Measurements from ENCODE around the gene GANAB. TPM values are rescaled to one million over a fixed set of nuclear protein-coding genes. Genes with fewer than 3 reads are reported as not detected.

Gene GANAB
- total and polyA plus RNA-seq, 2 of the 13 experiments (the other 11 are each of a cell fraction or from before 2014, with no cell fraction given): 99.5 to 234 TPM

- TF ChIP-seq RFX5 (IDR thresholded peaks at IDR 0.05; ENCODE audit: low read depth, low read length) (no peak), U2AF2 (IDR thresholded peaks at IDR 0.05; ENCODE audit: low read depth, low read length) (no peak), JUNB (CRISPR knock-in tag; IDR thresholded peaks at IDR 0.05; ENCODE audit: borderline replicate concordance) (0 out of 2 replicates have a peak, but pooled peaks have one; percentile 3), MXD4 (CRISPR knock-in tag; IDR thresholded peaks at IDR 0.05) (peak; percentile 49; the same call in 1 of the 2 replicates), FOXA1 (IDR thresholded peaks at IDR 0.05) (no peak), FOXA1 (CRISPR knock-in tag; IDR thresholded peaks at IDR 0.05) (no peak), RBFOX2 (IDR thresholded peaks at IDR 0.05; ENCODE audit: low read depth, low read length) (peak; percentile 91), ZNF546 (CRISPR knock-in tag; conservative IDR thresholded peaks at IDR 0.05) (peak; percentile 30; the same call in 1 of the 2 replicates), MXI1 (IDR thresholded peaks at IDR 0.05; ENCODE audit: borderline replicate concordance, low read depth, low read length) (0 out of 3 replicates have a peak, but pooled peaks have one; percentile 45), ZNF598 (CRISPR knock-in tag; IDR thresholded peaks at IDR 0.05; ENCODE audit: borderline replicate concordance) (no peak), TFDP1 (CRISPR knock-in tag; IDR thresholded peaks at IDR 0.05; ENCODE audit: borderline replicate concordance) (peak; percentile 49; the same call in 1 of the 2 replicates), BATF2 (CRISPR knock-in tag; IDR thresholded peaks at IDR 0.05) (peak; percentile 84), ZBTB8A (CRISPR knock-in tag; IDR thresholded peaks at IDR 0.05; ENCODE audit: borderline replicate concordance, low read depth) (0 out of 2 replicates have a peak, but pooled peaks have one; percentile 37), RBAK (CRISPR knock-in tag; IDR thresholded peaks at IDR 0.05) (no peak), TEF (CRISPR knock-in tag; IDR thresholded peaks at IDR 0.05) (no peak), CTCF (CRISPR knock-in tag; IDR thresholded peaks at IDR 0.05) (0 out of 2 replicates have a peak, but pooled peaks have one; percentile 2), ZSCAN5A (CRISPR knock-in tag; IDR thresholded peaks at IDR 0.05; ENCODE audit: borderline replicate concordance) (no peak), KAT8 (CRISPR knock-in tag; IDR thresholded peaks at IDR 0.05) (peak; percentile 54), PAXIP1 (CRISPR knock-in tag; conservative IDR thresholded peaks at IDR 0.05) (no peak)
Observed at GRCh38 chr11:62601372-62602140, 44.9 kb downstream of the GANAB start, which contains the start of gene MTA2 (continued).
